NCI-H1930 (cell line): ENCODE measurements around the gene SHMT2.
"Not testable (repeated sequence)": the region's sequence is repeated elsewhere in the genome, so short reads cannot be mapped to it uniquely, and the experiment has no call there.

Experiments used
- DNase-seq, 2 experiments: peaks; one replicate each; lab custom pipeline; 2025; lab: John Stamatoyannopoulos, UW

Gene SHMT2

GRCh38 chr12:57262126-57262822, 32.8 kb downstream of the SHMT2 start:
- no peak for DNase-seq

- DNase-seq: no peak
Observed at GRCh38 chr12:57263096-57263495, 33.6 kb downstream of the SHMT2 start.

- no peak for DNase-seq
Observed at GRCh38 chr12:57266681-57267080, 37.2 kb downstream of the SHMT2 start.

- DNase-seq: no peak
Observed at GRCh38 chr12:57268264-57268663, 38.8 kb downstream of the SHMT2 start.

GRCh38 chr12:57270966-57271470, 41.5 kb downstream of the SHMT2 start:
- no peak for DNase-seq

- DNase-seq: no peak
Observed at GRCh38 chr12:57272337-57273151, 43.0 kb downstream of the SHMT2 start.

DNA sequence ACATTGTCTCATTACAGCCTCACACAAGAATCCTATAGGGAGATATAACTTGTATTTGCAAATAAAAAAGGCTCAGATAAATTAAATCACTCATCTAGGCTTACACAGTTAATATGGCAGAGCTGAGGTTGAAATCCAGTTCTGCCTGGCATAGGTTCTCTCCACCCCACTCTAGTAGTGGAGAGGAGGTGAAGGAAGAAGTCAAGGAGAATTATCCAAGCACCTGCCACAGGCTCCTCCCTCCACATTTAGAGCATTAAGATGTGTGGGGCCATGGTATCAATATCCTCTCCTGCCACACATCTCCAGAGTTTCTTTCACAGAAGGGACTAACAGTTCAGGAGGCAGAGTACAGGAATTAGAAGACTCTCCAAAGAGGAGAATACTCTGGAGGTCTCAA, 44.0 kb downstream of the SHMT2 start:
- no peak for DNase-seq

GRCh38 chr12:57276233-57276632, 46.7 kb downstream of the SHMT2 start:
- not testable (repeated sequence) for DNase-seq

GRCh38 chr12:57276935-57277563, 47.5 kb downstream of the SHMT2 start:
- DNase-seq: no peak

DNA sequence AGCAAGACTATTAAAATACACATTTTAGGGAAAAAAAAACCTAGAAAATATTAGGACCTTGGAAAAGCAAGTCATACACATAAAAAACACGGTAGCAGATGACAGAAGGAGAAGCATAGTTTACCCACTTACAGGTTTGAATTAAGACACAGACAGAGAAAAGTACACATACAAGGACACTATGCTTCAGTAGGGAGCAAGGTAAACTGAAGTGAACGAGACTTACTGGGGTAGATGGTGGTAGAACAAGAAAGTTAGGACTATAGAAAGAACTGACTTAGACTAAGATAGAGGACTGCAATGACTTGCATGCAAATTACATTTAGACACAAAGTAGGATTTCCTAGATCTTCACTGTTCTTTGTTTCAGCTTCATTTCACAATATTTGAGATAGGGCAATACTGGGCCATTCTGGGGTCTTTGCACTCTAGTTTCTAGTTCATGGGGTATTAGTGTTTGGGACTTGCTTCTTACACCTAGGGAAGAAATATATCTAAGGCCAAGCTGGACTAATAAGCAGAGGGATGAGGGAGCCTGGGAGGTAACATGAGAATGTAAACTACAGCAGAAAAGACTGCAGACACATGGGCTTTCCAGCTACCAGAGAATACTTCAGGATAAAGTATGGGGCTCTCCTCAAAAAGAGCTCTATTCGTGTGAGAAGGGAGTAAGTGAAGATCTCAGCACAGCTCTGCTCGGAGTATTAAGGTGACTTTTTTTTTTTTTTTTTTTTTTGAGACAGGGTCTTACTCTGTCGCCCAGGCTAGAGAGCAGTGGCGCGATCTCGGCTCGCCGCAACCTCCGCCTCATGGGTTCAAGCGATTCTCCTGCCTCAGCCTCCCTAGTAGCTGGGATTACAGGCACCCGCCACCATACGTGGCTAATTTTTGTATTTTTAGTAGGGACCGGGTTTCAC, 49.2 kb downstream of the SHMT2 start:
- no peak for DNase-seq

DNA sequence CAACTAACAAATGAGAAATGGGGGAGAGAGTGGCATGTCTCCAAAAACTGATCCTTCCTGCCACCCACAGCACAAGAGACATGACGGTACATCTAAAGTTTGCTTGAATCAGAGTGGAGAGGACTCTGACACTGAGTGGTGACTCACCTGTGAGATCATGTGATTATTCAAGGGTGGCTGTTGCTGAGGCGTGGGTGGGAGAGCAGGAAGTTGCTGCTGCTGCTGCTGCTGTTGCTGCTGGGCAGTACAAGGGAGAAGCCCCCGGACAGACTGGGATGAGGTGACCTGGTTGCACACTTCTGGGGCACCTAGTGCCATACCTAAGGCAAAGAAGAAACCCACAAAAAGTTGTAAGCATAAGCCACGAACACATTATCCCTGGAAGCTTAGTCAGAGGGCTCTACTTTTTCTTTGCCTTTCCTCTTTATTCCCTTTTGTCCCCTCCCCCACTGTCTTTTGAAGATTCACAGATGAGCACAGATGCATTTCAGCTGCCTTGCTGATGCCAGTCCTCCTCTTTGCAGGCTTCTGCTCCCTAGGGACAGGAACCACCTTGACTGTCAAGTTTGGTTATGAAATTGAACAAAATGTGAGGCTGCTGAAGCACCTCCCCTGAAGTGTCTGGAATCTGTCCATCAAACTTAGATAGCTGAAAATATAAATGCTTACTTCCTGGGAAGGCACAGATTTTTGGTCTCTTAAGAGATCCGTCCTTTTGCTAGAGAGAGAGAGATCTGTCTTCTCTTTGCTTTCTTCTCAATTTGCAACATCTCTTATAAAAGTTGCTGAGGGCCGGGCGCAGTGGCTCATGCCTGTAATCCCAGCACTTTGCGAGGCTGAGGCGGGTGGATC, 50.9 kb downstream of the SHMT2 start:
- no peak for DNase-seq

DNA sequence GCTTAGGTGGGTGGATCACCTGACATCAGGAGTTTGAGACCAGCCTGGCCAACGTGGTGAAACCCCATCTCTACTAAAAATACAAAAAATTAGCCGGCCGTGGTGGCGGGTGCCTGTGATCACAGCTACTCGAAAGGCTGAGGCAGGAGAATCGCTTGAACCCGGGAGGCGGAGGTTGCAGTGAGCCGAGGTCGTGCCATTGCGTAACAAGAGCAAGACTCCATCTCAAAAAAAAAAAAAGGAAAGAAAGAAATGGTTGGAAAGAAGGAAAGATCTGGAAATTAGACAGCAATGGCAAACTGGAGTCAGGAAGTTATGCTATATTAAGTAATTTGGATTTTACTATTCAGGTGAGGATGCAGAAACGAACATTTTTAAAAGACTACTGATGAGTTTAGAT, 52.6 kb downstream of the SHMT2 start:
- DNase-seq: not testable (repeated sequence)
